ENCODE data around the gene VWA3A.

DNA sequence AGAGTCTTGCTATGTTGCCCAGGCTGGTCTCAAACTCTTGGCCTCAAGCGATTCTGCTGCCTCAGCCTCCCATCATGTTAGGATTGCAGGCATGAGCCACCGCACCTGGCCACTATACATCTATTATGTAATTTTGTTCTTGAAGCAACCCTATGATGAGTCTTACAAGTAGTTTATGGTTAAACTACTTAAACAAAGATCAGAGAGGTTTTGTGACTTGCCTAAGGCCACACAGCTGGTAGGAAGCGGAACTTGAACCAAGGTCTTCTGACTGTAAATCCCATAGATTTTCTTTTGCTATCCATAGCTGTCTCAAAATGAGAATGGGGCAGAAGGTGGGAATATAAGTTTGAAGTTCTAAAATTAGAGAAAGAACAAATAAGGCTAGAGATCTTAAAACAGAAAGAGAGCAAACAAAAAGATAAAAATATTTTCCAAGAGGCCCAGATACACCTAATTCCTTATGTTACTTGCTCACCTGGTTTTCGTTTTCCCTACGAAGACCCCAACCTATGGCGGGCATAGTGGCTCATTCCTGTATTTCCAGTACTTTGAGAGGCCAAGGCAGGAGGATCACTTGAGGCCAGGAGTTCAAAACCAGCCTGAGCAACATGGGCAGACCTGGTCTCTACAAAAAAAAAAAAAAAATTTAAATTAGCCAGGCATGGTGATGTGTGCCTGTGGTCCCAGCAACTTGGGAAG, 32.4 kb downstream of the VWA3A start:
- TF ChIP-seq CTCF (IDR thresholded peaks at IDR 0.05; ENCODE audit: insufficient read depth, low read length) (no peak), POLR2AphosphoS5 (IDR thresholded peaks at IDR 0.05; ENCODE audit: low read depth) (no peak), GABPA (IDR thresholded peaks at IDR 0.05; ENCODE audit: low read depth) (no peak)
- TF ChIP-seq, protein P1, sequence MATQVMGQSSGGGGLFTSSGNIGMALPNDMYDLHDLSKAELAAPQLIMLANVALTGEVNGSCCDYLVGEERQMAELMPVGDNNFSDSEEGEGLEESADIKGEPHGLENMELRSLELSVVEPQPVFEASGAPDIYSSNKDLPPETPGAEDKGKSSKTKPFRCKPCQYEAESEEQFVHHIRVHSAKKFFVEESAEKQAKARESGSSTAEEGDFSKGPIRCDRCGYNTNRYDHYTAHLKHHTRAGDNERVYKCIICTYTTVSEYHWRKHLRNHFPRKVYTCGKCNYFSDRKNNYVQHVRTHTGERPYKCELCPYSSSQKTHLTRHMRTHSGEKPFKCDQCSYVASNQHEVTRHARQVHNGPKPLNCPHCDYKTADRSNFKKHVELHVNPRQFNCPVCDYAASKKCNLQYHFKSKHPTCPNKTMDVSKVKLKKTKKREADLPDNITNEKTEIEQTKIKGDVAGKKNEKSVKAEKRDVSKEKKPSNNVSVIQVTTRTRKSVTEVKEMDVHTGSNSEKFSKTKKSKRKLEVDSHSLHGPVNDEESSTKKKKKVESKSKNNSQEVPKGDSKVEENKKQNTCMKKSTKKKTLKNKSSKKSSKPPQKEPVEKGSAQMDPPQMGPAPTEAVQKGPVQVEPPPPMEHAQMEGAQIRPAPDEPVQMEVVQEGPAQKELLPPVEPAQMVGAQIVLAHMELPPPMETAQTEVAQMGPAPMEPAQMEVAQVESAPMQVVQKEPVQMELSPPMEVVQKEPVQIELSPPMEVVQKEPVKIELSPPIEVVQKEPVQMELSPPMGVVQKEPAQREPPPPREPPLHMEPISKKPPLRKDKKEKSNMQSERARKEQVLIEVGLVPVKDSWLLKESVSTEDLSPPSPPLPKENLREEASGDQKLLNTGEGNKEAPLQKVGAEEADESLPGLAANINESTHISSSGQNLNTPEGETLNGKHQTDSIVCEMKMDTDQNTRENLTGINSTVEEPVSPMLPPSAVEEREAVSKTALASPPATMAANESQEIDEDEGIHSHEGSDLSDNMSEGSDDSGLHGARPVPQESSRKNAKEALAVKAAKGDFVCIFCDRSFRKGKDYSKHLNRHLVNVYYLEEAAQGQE (IDR thresholded peaks at IDR 0.05; ENCODE audit: insufficient replicate concordance, low read depth), result no peak

Measured in HL-60 (cell line).